Keratinocyte (primary cell): Measurements from ENCODE around the gene LRRC27.

Source experiments
- CTCF ChIP-seq, 3 experiments: IDR thresholded peaks in 1 of 3; conservative IDR thresholded peaks in 1 of 3; optimal IDR thresholded peaks in 1 of 3; 2 replicates in 2 of 3; 3 replicates in 1 of 3; pipeline versions ENCODE3 to v1.5.1; 2011; ENCODE audit warnings: low read length in 3 of 3, mild to moderate bottlenecking in 3 of 3, moderate library complexity in 2 of 3, control low read depth in 1 of 3, inconsistent platforms in 1 of 3; ENCODE audit not compliant: insufficient read depth in 2 of 3; ENCODE audit errors: extremely low read depth in 1 of 3
- EZH2 ChIP-seq: IDR thresholded peaks from one replicate; pipeline ENCODE4 v1.6.1; 2012; ENCODE audit warnings: inconsistent platforms, mild to moderate bottlenecking, low read length, moderate library complexity

GRCh38 chr10:132347211-132347930 lies 15.4 kb downstream of the LRRC27 start:
- TF ChIP-seq CTCF (optimal IDR thresholded peaks at IDR 0.05 in 1 of 3, IDR thresholded peaks at IDR 0.05 in 1 of 3, conservative IDR thresholded peaks at IDR 0.05 in 1 of 3; ENCODE audit: extremely low read depth in 1 of 3, insufficient read depth in 2 of 3, low read length in 3 of 3) (no peak), EZH2 (no peak)
